HS-27A (cell line): Measurements from ENCODE around the gene LPIN1.

Experiments
- DNase-seq: peaks from one replicate; pipeline ENCODE4 v3.0.0-alpha.2; 2012; ENCODE audit warnings: low read depth, missing footprints

LPIN1 gene

GRCh38 chr2:11866358-11867335 is 120.2 kb downstream of the LPIN1 start:
- no peak for DNase-seq

GRCh38 chr2:11867926-11868325 is 121.5 kb downstream of the LPIN1 start:
- no peak for DNase-seq

- DNase-seq: no peak
Observed at GRCh38 chr2:11869391-11869991, 123.1 kb downstream of the LPIN1 start.

GRCh38 chr2:11870064-11870463 is 123.6 kb downstream of the LPIN1 start:
- no peak for DNase-seq

- DNase-seq: no peak
Observed at GRCh38 chr2:11870584-11870983, 124.2 kb downstream of the LPIN1 start.

GRCh38 chr2:11871421-11871820 is 125.0 kb downstream of the LPIN1 start:
- DNase-seq: no peak

- DNase-seq: no peak
Observed at GRCh38 chr2:11872247-11872947, 126.0 kb downstream of the LPIN1 start.

- no peak for DNase-seq
Observed at GRCh38 chr2:11872948-11873269, 126.5 kb downstream of the LPIN1 start.

- DNase-seq: no peak
Observed at GRCh38 chr2:11873356-11874154, 127.1 kb downstream of the LPIN1 start.

- no peak for DNase-seq
Observed at GRCh38 chr2:11874861-11875260, 128.4 kb downstream of the LPIN1 start.

- DNase-seq: no peak
Observed at GRCh38 chr2:11875481-11875880, 129.0 kb downstream of the LPIN1 start.

- DNase-seq: no peak
Observed at GRCh38 chr2:11876436-11876835, 130.0 kb downstream of the LPIN1 start.

GRCh38 chr2:11876889-11877288 is 130.5 kb downstream of the LPIN1 start:
- DNase-seq: no peak
